Omental fat pad (tissue), 4 donors: ENCODE measurements around the gene MAST4. TPM values are rescaled to one million over a fixed set of nuclear protein-coding genes. Genes with fewer than 3 reads are reported as not detected.

Source experiments
- ATAC-seq: fragments of 150-250 bp; one replicate; pipeline ENCODE4 v1.9.1; 2016; ENCODE audit warnings: mild to moderate bottlenecking, moderate library complexity; ENCODE audit not compliant: low FRiP score
- DNase-seq: peaks from one replicate; pipeline ENCODE4 v3.0.0-alpha.2; 2019; ENCODE audit warnings: low spot score
- total RNA-seq, 4 donors: library from RNA; depleted of rRNA; stranded (reverse); fragments of >200 nt; gene quantifications; one replicate each; pipeline ENCODE4 v1.1.0, GENCODE V29; 2016
- TF ChIP-seq, protein P1 (sequence below), 3 donors: fragments of 450-650 bp; IDR thresholded peaks; one replicate each; pipeline ENCODE4 v1.5.1; 2016 to 2017; ENCODE audit warnings: antibody characterized with exemption in 3 of 3, mild to moderate bottlenecking in 3 of 3, moderate library complexity in 2 of 3

The MAST4 gene
- total RNA-seq, 4 donors from 2014 or later, result 52.2 to 76.8 (median 57.3) TPM

DNA sequence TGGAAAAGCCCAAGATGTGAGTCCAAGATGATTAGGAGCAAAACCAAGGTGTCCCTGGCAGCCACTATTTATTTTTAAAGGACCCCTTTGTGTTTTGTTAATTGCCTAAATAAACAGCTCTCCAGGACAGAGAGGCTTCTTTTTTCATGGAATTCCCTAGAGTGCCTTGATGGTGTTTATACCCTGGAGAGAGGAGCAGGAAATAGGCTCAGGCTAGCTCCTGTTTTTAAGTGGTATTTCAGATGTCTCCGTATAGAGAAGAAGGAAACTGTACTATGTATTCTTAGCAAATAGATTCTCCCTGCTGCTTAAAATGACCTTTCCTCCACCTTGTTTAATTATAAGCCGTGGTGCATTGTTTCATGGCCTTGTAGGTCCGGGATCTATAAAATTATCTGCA, 308.0 kb downstream of the MAST4 start:
- ATAC-seq (no peak), DNase-seq (no peak)
- TF ChIP-seq, protein P1, sequence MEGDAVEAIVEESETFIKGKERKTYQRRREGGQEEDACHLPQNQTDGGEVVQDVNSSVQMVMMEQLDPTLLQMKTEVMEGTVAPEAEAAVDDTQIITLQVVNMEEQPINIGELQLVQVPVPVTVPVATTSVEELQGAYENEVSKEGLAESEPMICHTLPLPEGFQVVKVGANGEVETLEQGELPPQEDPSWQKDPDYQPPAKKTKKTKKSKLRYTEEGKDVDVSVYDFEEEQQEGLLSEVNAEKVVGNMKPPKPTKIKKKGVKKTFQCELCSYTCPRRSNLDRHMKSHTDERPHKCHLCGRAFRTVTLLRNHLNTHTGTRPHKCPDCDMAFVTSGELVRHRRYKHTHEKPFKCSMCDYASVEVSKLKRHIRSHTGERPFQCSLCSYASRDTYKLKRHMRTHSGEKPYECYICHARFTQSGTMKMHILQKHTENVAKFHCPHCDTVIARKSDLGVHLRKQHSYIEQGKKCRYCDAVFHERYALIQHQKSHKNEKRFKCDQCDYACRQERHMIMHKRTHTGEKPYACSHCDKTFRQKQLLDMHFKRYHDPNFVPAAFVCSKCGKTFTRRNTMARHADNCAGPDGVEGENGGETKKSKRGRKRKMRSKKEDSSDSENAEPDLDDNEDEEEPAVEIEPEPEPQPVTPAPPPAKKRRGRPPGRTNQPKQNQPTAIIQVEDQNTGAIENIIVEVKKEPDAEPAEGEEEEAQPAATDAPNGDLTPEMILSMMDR (IDR thresholded peaks at IDR 0.05), result no peak

GRCh38 chr5:66906021-66906420, 309.8 kb downstream of the MAST4 start:
- DNase-seq (no peak), ATAC-seq (no peak)
- TF ChIP-seq, protein P1 (IDR thresholded peaks at IDR 0.05), result no peak

- ATAC-seq, result no peak
- no peak for DNase-seq
- TF ChIP-seq, protein P1 (IDR thresholded peaks at IDR 0.05), result no peak
Measured at GRCh38 chr5:66908230-66908629, 312.0 kb downstream of the MAST4 start.

GRCh38 chr5:66909364-66909763, 313.2 kb downstream of the MAST4 start:
- ATAC-seq (no peak), DNase-seq (no peak)
- TF ChIP-seq, protein P1 (IDR thresholded peaks at IDR 0.05), result no peak

GRCh38 chr5:66912787-66913186, 316.6 kb downstream of the MAST4 start:
- DNase-seq, result no peak
- no peak for ATAC-seq
- TF ChIP-seq, protein P1 (IDR thresholded peaks at IDR 0.05), result no peak

DNA sequence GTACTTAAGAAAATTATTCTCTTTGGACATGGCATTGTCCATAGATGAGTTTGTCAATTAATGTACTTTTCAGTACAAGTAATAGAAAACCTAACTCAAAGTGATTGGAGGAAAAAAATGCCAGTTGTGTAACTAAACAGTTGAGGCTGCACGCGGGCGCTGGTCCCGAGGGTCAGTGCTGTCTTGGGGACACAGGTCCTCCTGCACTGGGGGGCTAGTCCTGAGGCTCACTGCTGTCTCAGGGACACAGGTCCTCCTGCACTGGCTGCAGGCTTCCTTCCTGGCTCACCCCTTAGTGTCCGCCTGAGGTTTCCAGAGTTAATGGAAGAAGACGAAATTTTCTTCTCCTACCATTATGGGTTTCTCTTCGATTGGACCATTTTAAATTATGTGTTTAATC, 319.3 kb downstream of the MAST4 start:
- TF ChIP-seq, protein P1 (IDR thresholded peaks at IDR 0.05), result no peak
- DNase-seq (no peak), ATAC-seq (no peak)

DNA sequence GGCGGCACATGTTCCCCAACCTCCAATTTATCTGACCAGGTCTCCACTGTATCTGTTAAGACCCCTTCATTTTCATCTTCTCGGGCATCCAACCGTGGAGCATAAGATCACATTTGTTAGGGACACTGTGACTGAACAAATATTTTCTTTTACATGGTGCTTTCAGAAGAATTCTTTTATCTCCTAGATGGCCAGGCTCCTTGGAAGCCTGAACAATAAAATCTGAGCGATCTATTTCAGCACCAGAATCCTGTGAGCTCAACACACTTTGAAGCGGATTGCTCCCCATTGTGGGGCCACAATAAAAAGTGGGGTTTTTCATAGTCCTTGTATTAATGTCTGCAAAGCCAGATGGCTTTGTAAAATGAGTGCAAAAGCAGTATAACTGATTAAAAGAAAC, 326.7 kb downstream of the MAST4 start:
- DNase-seq (no peak), ATAC-seq (no peak)
- TF ChIP-seq, protein P1 (IDR thresholded peaks at IDR 0.05), result no peak
